OCI-LY3 (cell line): ENCODE results near the gene RERE.

Source experiments
- CTCF ChIP-seq: fragments of 200-600, 300-600 bp; sonication (generic); IDR thresholded peaks from 2 replicates; pipeline ENCODE4 v1.5.1; 2014; ENCODE audit warnings: antibody characterized with exemption, low read length, low read depth
- EZH2phosphoT487 ChIP-seq: fragments of 200-600 bp; shearing (Covaris generic); IDR thresholded peaks from 2 replicates; pipeline ENCODE4 v1.6.1; 2018; ENCODE audit warnings: antibody characterized with exemption, mixed run types, low read depth

- TF ChIP-seq CTCF = no peak
- no peak for TF ChIP-seq EZH2phosphoT487
These were observed 504.2 kb downstream of the RERE start for GRCh38 chr1:8313231-8313630.
